HG02798 (cell line): ENCODE data around the gene SLC26A11.
A peak's percentile ranks its signal among the peaks of the same experiment; 100 is the strongest.

ENCODE experiments used
- ATAC-seq: cut with Tn5 transposase; IDR thresholded peaks from one replicate; pipeline ENCODE4 v1.9.1; 2021; ENCODE audit warnings: mild to moderate bottlenecking; ENCODE audit not compliant: unreplicated experiment, poor library complexity

The SLC26A11 gene

GRCh38 chr17:80216473-80217456 lies 3.5 kb upstream of the SLC26A11 start:
- no peak for ATAC-seq

DNA sequence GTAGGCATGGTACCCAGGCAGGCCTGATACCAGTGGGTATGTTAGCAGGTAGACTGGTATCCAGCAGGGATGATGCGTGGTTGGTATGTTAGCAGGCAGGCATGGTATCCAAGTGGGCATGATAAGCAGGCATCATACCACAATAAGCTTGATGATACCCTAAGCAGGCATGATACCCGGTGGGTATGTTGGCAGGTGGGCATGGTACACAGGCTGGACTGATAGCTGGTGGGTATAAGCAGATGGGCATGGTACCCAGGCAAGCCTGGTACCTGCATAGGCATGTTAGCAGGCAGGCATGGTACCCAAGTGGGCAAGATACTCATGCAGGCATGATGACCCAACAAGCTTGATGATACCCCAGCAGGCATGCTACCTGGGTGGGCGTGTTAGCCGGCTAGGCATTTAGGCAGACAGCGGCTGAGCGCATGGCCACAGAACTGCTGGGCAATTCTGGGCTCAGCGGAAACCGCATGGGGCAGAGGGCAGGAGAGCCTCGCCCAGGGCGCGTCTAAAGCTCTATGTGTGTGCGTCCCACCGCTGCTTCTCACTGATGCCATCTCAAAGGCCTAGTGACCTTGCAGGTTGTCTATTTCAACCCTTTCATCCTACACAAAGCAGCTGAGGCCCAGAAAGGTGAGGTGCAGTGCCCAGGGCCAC lies 2.4 kb upstream of the SLC26A11 start:
- ATAC-seq, result no peak

DNA sequence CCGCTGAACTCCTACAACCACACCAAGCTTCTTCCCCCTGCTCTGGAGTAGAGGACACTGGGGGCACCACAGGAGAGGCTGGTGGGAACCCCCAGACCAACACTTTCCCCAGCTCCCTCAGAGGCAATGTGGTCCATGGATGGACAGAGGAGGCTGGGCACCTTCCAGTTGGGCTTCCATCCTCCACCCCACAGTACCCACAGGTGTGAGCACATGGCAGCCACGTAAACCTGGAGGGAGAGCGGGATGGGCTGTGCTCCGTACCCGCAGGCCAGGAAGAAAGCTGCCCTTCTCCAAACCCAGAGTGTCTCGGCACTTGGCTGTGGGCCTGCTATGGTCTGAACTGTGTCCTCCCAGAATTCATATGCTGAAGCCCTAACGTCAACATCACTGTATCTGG lies 1.8 kb upstream of the SLC26A11 start:
- no peak for ATAC-seq

DNA sequence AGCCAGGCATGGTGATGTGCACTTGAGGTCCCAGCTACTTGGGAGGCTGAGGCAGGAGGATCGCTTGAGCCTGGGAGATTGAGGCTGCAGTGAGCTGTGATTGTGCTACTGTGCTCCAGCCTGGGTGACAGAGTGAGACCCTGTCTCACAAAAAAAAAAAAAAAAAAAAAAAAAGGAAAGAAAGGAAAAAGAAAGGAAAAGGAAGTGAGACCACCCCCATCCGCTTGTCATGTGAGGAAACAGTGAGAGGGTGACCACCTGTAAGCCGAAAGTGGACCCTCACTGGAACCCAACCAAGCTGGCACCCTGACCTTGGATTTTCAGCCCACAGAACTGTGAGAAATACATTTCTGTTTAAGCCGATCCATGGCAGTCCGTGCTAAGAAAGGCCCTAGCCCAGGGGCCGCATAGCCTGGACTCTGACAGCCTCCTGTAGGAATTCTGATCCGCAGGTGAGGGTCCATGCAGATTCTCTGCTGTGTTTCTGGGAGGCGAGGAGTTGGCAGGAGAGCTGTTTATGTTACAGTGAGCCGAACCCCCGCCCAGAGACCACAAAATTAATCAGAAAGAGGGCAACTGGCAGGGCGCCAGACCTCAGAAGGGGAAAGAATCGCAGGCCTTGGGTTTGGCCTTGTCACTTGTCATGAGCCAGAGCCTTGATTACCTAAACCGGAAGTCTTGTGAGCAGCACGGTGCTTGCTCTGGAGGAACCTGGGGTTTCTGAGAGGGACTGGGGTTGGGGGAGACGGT lies 1.0 kb upstream of the SLC26A11 start:
- peak; percentile 42 for ATAC-seq

GRCh38 chr17:80219763-80220053 lies 519 bp upstream of the SLC26A11 start:
- ATAC-seq, result peak; percentile 21

- ATAC-seq, result no peak
Observed at GRCh38 chr17:80220736-80221215, 549 bp downstream of the SLC26A11 start.

DNA sequence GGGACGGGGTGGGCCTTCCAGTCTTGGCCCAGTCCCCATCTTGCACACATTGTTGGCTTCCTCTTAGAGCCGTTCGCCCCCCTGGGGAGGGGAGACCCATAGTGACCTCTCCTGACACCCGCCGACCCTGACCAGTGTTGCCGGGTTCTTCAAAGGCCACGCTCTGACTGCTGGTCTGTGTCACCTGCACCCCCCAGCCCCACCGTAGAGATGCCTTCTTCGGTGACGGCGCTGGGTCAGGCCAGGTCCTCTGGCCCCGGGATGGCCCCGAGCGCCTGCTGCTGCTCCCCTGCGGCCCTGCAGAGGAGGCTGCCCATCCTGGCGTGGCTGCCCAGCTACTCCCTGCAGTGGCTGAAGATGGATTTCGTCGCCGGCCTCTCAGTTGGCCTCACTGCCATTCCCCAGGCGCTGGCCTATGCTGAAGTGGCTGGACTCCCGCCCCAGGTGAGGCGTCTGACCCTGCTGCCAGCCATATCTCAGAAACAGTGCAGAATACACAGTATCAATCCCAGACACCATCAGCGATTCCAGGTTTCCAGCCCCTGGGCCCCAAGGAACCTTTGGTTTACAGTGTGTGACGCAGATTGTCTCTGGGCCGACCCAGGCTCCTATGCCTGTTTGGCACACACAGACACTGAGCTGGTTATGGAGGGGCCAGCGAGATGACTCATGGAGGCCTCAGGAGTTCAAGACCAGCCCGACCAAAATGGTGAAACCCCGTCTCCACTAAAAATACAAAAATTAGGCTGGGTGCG lies 1.3 kb downstream of the SLC26A11 start:
- ATAC-seq, result no peak

GRCh38 chr17:80222376-80223141 lies 2.3 kb downstream of the SLC26A11 start:
- no peak for ATAC-seq

DNA sequence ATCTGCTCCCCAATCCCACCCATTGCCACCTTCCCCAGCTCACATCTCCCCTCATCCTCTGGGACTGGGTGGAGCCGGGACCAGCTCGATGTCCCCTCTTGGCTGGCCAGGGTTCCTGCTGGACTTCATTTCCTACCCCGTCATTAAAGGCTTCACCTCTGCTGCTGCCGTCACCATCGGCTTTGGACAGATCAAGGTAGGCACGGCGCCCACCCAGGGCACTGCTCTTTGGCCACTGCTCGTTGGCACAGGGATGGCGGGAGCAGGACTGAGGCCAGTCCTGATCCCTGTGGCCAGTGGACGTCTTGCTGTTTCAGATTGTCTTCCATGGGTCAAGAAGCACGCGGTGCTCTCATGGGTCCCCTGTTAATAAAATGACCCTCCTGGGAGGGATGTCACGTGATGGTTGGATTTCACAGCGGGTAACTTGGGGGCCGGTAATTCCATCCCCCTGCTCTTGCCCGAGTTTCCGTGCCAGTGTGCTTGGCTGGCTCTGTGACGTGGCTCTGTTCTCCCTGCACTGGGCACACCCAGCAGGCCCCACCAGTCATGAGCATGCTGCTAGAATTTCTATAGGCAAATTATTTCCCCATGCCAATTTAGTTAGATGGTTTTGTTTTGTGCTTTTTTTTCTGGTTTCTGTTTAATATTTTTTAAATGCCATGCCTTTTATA lies 3.1 kb downstream of the SLC26A11 start:
- ATAC-seq, result no peak

DNA sequence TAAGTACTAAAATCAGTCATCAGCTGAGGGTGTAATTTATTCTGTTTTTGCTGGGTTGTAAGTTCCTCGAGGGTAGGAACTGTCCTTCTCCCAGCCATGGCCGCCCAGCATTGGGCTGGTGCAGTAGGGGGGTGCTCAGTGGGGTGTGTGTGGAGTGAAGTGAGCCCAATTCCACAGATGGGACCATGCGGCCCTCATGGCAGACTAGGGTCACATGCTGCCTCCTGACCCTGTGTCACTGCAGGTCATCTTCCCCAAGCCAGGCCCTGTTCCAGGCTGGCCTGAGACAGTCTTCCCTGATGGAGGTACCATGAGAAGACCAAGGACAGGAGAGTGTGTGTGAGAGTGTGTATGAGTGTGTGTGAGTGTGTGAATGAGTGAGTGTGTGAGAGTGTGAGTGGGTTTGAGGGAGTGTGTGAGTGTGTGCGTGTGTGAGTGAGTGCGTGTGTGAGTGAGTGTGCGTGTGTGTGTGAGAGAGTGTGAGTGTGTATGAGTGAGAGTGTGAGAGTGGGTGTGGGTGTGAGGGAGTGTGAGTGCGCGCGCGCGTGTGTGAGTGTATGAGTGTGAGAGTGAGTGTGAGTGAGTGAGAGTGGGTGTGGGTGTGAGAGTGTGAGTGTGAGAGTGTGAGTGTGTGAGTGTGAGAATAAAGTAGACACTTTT lies 3.7 kb downstream of the SLC26A11 start:
- ATAC-seq, result no peak

DNA sequence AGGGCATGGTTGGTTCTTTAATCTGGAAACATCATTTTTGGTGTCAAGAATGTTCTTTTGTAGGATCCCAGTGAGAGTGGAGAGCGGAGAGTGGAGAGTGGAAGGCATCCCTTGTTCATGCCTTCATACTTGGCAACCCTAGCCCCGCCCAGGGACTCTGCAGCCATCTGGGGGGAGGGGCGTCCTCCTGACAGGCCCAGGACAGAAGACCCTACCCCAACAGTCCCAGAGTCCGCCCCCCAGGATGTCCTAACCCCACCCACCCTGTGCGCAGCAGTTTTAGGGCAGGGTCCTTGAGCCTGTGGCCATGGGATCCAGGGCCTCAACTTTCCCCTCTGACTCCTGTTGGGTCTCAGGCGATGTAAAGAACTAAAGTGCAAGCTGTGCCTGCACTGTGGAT lies 4.5 kb downstream of the SLC26A11 start:
- ATAC-seq, result no peak

GRCh38 chr17:80225230-80225629 lies 5.0 kb downstream of the SLC26A11 start:
- no peak for ATAC-seq

DNA sequence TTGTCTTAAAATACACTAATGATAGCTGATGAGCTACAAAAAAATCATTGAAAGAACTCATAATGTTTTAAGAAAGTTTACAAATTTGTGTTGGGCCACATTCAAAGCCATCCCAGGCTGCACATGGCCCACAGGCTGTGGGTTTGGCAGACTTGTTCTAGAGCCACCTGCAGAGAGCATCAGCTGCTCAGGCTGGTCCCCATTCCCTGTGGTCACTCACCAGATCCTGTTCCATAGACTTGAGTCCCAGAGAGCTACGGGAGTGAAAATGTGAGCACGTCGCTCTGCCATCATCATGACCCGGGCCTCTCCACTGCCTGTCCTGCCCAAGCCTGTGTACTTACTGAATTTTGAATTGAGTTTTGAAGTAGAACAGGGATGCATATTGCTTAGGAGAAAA lies 6.9 kb downstream of the SLC26A11 start:
- ATAC-seq, result no peak

DNA sequence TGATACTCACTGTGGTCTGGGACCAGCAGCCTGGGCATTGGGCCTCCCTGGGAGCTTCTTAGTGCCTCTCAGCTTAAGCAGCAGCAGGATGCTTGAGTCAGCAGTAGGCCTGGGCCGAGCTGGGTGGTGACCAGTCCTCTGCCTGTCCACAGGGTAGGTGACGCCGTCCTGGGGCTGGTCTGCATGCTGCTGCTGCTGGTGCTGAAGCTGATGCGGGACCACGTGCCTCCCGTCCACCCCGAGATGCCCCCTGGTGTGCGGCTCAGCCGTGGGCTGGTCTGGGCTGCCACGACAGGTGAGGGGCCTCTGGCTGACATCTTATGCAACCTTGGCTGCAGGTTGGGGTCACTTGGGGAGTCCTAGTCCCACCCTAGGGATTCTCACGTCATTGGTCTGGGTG lies 7.4 kb downstream of the SLC26A11 start:
- no peak for ATAC-seq

- no peak for ATAC-seq
Observed at GRCh38 chr17:80228477-80228876, 8.2 kb downstream of the SLC26A11 start.

GRCh38 chr17:80229011-80229410 lies 8.8 kb downstream of the SLC26A11 start:
- ATAC-seq, result no peak

GRCh38 chr17:80232438-80232837 lies 12.2 kb downstream of the SLC26A11 start:
- no peak for ATAC-seq

DNA sequence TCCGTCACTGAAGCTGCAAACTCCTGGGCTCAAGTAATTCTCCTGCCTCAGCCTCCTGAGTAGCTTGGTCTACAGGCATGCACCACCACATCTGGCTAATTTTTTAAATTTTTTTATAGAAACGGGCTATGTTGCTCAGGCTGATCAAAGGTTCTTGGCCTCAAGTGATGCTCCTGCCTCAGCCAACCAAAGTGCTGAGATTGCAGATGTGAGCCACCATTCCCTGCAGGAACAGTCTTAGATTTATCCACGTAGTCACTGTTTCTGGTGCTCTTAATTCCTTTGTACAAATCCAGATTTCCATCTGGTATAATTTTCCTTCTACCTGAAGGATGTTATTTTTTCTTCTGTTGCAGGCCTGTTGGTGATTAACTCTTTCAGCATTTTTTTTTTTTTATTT lies 13.0 kb downstream of the SLC26A11 start:
- ATAC-seq, result no peak
